Panc1 (cell line): ENCODE measurements around the gene DCC. TPM values are rescaled to one million over a fixed set of nuclear protein-coding genes. Genes with fewer than 3 reads are reported as not detected.

Experiments used
- ATAC-seq: fragments of 200-7000 bp; cut with Tn5 transposase; 2 replicates; pipeline ENCODE4 v1.9.1; 2020; ENCODE audit warnings: mild to moderate bottlenecking, moderate library complexity
- BruUV-seq: library from RNA; stranded (reverse); fragments of 400-500 nt; replicated peaks from 2 replicates; lab custom pipeline; 2021; lab: Mats Ljungman, UMichigan
- CTCF ChIA-PET: fragments of 300-600 bp; sonication (Branson Sonifier 250); formaldehyde crosslinking; loops from one replicate; lab custom pipeline; 2022; ENCODE audit warnings: antibody characterized with exemption; lab: Charles Lee
- POLR2A ChIA-PET: fragments of 300-600 bp; sonication (Branson Sonifier 250); formaldehyde crosslinking; loops from one replicate; lab custom pipeline; 2022; ENCODE audit warnings: antibody characterized with exemption; lab: Charles Lee
- DNase-seq: peaks from one replicate; pipeline ENCODE4 v3.0.0-alpha.2; 2010; ENCODE audit warnings: low read depth, low spot score
- H3K27ac ChIP-seq: 2 replicates; pipeline ENCODE4 v1.5.1; 2011; ENCODE audit warnings: mild to moderate bottlenecking, low read length, inconsistent platforms
- H3K27me3 ChIP-seq: fragments of 200-500 bp; sonication (Bioruptor generic); 2 replicates; pipeline ENCODE4 v1.6.0; 2014; ENCODE audit warnings: low read length, inconsistent platforms; ENCODE audit not compliant: control insufficient read depth, insufficient read depth
- H3K36me3 ChIP-seq: fragments of 200-500 bp; sonication (Bioruptor generic); 2 replicates; pipeline ENCODE4 v1.5.1; 2014; ENCODE audit warnings: inconsistent platforms, mild to moderate bottlenecking, low read length, moderate library complexity; ENCODE audit not compliant: control insufficient read depth, insufficient read depth
- H3K4me1 ChIP-seq: 2 replicates; pipeline ENCODE4 v1.5.1; 2011; ENCODE audit warnings: inconsistent platforms, mild to moderate bottlenecking, low read length, moderate library complexity; ENCODE audit not compliant: control insufficient read depth, insufficient read depth
- H3K4me3 ChIP-seq, 2 experiments: 2 replicates each; pipeline ENCODE4 v1.5.1; 2011 to 2012; ENCODE audit warnings: low read depth in 2 of 2, low read length in 2 of 2, mild to moderate bottlenecking in 2 of 2, inconsistent platforms in 1 of 2, moderate library complexity in 1 of 2
- H3K9me3 ChIP-seq: fragments of 200-500 bp; sonication (Bioruptor generic); 2 replicates; pipeline ENCODE4 v1.5.1; 2014; ENCODE audit warnings: low read depth, mild to moderate bottlenecking, inconsistent platforms, low read length, moderate library complexity; ENCODE audit not compliant: control insufficient read depth, insufficient read depth
- POLR2AphosphoS5 ChIP-seq: IDR thresholded peaks from 2 replicates; pipeline ENCODE4 v1.6.1; 2012; ENCODE audit warnings: mild to moderate bottlenecking, low read depth, low read length, moderate library complexity
- SIN3A ChIP-seq: IDR thresholded peaks from 2 replicates; pipeline ENCODE4 v1.6.1; 2012; ENCODE audit warnings: low read depth, mild to moderate bottlenecking, low read length, moderate library complexity, borderline replicate concordance; ENCODE audit not compliant: insufficient read depth
- TCF7L2 ChIP-seq: IDR thresholded peaks from 2 replicates; pipeline ENCODE4 v1.6.1; 2011; ENCODE audit warnings: mild to moderate bottlenecking, low read depth, low read length, inconsistent platforms
- in situ Hi-C: cut with HindIII; loops from 2 replicates; pipeline ENCODE4 v1.10.0; 2016; ENCODE audit warnings: low sequenced_read_pairs, low pct_unique_long_range_greater_than_20kb
- intact Hi-C: fragments of 100-400 bp; cut with micrococcal nuclease; formaldehyde crosslinking; loops from one replicate; pipeline ENCODE4 v1.10.0; 2022; ENCODE audit not compliant: unreplicated experiment
- total RNA-seq: library from RNA; stranded (reverse); gene quantifications from one replicate; pipeline ENCODE4 v1.2.1, GENCODE V29; 2021; ENCODE audit not compliant: unreplicated experiment
- TF ChIP-seq, protein P1 (sequence below): fragments of 450-650 bp; IDR thresholded peaks from 2 replicates; pipeline ENCODE4 v1.5.1; 2017; ENCODE audit warnings: mild to moderate bottlenecking
- TF ChIP-seq, protein P2 (sequence below), 2 experiments: IDR thresholded peaks; 2 replicates each; pipeline ENCODE4 v1.6.1; 2011 to 2012; ENCODE audit warnings: low read depth in 2 of 2, control low read depth in 1 of 2, low read length in 1 of 2, mild to moderate bottlenecking in 1 of 2, moderate library complexity in 1 of 2; ENCODE audit not compliant: insufficient read depth in 1 of 2

The DCC gene
- total RNA-seq, 1 experiment from 2014 or later, result not detected

DNA sequence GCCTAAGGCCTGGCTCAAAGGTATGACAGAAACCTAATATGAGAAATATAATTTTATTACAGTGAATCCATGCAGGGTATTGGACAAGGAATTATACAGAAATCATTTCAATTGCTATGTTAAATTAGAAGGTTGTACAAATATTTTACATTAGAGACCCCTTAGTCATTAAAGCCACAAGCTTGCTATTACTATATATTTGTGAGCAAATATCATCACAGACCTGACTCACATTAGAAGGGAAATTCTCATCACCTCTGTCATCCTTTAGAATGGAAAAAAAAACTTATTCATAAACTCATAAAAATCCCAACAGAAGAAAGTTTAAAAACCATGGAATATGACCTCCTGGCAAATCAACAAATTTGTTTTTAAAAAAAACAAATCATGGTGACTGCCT lies 277.9 kb downstream of the DCC start:
- TF ChIP-seq POLR2AphosphoS5 (no peak), TCF7L2 (no peak), SIN3A (no peak)
- TF ChIP-seq, protein P1, sequence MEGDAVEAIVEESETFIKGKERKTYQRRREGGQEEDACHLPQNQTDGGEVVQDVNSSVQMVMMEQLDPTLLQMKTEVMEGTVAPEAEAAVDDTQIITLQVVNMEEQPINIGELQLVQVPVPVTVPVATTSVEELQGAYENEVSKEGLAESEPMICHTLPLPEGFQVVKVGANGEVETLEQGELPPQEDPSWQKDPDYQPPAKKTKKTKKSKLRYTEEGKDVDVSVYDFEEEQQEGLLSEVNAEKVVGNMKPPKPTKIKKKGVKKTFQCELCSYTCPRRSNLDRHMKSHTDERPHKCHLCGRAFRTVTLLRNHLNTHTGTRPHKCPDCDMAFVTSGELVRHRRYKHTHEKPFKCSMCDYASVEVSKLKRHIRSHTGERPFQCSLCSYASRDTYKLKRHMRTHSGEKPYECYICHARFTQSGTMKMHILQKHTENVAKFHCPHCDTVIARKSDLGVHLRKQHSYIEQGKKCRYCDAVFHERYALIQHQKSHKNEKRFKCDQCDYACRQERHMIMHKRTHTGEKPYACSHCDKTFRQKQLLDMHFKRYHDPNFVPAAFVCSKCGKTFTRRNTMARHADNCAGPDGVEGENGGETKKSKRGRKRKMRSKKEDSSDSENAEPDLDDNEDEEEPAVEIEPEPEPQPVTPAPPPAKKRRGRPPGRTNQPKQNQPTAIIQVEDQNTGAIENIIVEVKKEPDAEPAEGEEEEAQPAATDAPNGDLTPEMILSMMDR, result no peak
- TF ChIP-seq, protein P2, sequence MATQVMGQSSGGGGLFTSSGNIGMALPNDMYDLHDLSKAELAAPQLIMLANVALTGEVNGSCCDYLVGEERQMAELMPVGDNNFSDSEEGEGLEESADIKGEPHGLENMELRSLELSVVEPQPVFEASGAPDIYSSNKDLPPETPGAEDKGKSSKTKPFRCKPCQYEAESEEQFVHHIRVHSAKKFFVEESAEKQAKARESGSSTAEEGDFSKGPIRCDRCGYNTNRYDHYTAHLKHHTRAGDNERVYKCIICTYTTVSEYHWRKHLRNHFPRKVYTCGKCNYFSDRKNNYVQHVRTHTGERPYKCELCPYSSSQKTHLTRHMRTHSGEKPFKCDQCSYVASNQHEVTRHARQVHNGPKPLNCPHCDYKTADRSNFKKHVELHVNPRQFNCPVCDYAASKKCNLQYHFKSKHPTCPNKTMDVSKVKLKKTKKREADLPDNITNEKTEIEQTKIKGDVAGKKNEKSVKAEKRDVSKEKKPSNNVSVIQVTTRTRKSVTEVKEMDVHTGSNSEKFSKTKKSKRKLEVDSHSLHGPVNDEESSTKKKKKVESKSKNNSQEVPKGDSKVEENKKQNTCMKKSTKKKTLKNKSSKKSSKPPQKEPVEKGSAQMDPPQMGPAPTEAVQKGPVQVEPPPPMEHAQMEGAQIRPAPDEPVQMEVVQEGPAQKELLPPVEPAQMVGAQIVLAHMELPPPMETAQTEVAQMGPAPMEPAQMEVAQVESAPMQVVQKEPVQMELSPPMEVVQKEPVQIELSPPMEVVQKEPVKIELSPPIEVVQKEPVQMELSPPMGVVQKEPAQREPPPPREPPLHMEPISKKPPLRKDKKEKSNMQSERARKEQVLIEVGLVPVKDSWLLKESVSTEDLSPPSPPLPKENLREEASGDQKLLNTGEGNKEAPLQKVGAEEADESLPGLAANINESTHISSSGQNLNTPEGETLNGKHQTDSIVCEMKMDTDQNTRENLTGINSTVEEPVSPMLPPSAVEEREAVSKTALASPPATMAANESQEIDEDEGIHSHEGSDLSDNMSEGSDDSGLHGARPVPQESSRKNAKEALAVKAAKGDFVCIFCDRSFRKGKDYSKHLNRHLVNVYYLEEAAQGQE (IDR thresholded peaks at IDR 0.05; ENCODE audit: insufficient read depth in 1 of 2, low read depth in 2 of 2, low read length in 1 of 2), result no peak
- Histone ChIP-seq H3K9me3 (no peaks in the 10 kb centered on the region), H3K36me3 (no peaks in the 10 kb centered on the region), H3K27me3 (no peaks in the 10 kb centered on the region), H3K27ac (no peak overlapping the region), H3K4me1 (no peaks in the 10 kb centered on the region), H3K4me3 (no peak overlapping the region)
- in situ Hi-C loops (no loop called here), intact Hi-C loops (no loop called here)
- no peak for DNase-seq
- ChIA-PET POLR2A (no interaction called here), CTCF (no interaction called here)
- ATAC-seq, result no peak
- BruUV-seq, result no TSS peak

DNA sequence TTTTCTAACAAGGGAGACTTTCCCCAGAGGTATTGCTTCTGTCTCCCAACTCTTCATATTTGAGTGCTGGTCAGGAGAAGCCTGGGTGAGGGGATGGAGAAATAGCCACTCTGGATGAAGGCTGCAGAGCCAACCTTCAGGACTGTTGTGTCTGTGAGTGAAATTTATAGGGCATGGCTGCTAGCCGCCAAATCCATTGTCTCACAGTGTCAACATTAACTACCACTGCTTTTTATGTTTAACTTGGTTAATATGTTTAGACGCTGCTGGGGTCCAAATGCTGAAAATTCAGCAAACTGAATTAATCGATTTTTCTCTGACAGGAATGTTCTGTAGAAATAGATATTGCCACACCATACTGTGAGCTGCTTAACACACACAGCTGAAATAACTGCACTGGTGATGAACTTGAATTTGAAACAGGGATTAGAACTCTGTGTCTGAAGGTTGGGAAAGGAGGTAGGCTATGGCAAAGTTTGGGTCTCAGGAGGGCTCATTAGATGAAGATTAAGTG lies 281.0 kb downstream of the DCC start:
- in situ Hi-C loops, result no loop called here
- no peak overlapping the region for H3K27ac ChIP-seq
- H3K4me1 ChIP-seq, result no peaks in the 10 kb centered on the region
- ChIA-PET CTCF (no interaction called here), POLR2A (no interaction called here)
- intact Hi-C loops, result no loop called here
- no TSS peak for BruUV-seq
- no peaks in the 10 kb centered on the region for H3K36me3 ChIP-seq
- H3K27me3 ChIP-seq, result no peaks in the 10 kb centered on the region
- H3K4me3 ChIP-seq, result no peak overlapping the region
- ATAC-seq, result no peak
- no peak for TF ChIP-seq TCF7L2
- TF ChIP-seq POLR2AphosphoS5, result no peak
- no peaks in the 10 kb centered on the region for H3K9me3 ChIP-seq
- no peak for DNase-seq

GRCh38 chr18:52624702-52625101 lies 284.7 kb downstream of the DCC start:
- no TSS peak for BruUV-seq
- no peak for DNase-seq
- H3K4me3 ChIP-seq, result no peak overlapping the region
- TF ChIP-seq, protein P1, result no peak
- TF ChIP-seq, protein P2 (IDR thresholded peaks at IDR 0.05; ENCODE audit: insufficient read depth in 1 of 2, low read depth in 2 of 2, low read length in 1 of 2), result no peak
- no peak for TF ChIP-seq POLR2AphosphoS5
- no peak for TF ChIP-seq SIN3A
- no peak for TF ChIP-seq TCF7L2
- ChIA-PET CTCF (no interaction called here), POLR2A (no interaction called here)
- H3K36me3 ChIP-seq, result no peaks in the 10 kb centered on the region
- H3K27me3 ChIP-seq, result no peaks in the 10 kb centered on the region
- no peaks in the 10 kb centered on the region for H3K9me3 ChIP-seq
- ATAC-seq, result no peak
- in situ Hi-C loops (no loop called here), intact Hi-C loops (no loop called here)
- H3K27ac ChIP-seq, result no peak overlapping the region
- no peaks in the 10 kb centered on the region for H3K4me1 ChIP-seq
